SJSA1 (cell line): ENCODE results near the gene KANK4. TPM values are rescaled to one million over a fixed set of nuclear protein-coding genes. Genes with fewer than 3 reads are reported as not detected.

ENCODE experiments used
- DNase-seq, 2 experiments: peaks; one replicate each; pipeline ENCODE4 v3.0.0-alpha.2; 2015 to 2020; ENCODE audit warnings: low spot score in 2 of 2, low read depth in 1 of 2
- H3K27ac ChIP-seq: fragments of 250-450 bp; sonication (Bioruptor Pico); 2 replicates; pipeline ENCODE4 v1.5.1; 2020; ENCODE audit warnings: mild to moderate bottlenecking, moderate library complexity
- H3K27me3 ChIP-seq: fragments of 250-450 bp; sonication (Bioruptor Pico); replicated peaks from 2 replicates; pipeline ENCODE4 v1.5.1; 2020; ENCODE audit warnings: mild to moderate bottlenecking, moderate library complexity
- H3K36me3 ChIP-seq: fragments of 250-450 bp; sonication (Bioruptor Pico); 2 replicates; pipeline ENCODE4 v1.5.1; 2020; ENCODE audit warnings: mild to moderate bottlenecking
- H3K4me1 ChIP-seq: fragments of 250-450 bp; sonication (Bioruptor Pico); replicated peaks from 2 replicates; pipeline ENCODE4 v1.6.1; 2021; ENCODE audit warnings: mild to moderate bottlenecking
- H3K4me3 ChIP-seq: fragments of 250-450 bp; sonication (Bioruptor Pico); 2 replicates; pipeline ENCODE4 v1.5.1; 2020; ENCODE audit warnings: mild to moderate bottlenecking
- H3K9me3 ChIP-seq: fragments of 250-450 bp; sonication (Bioruptor Pico); replicated peaks from 2 replicates; pipeline ENCODE4 v1.5.1; 2020; ENCODE audit warnings: mild to moderate bottlenecking
- total RNA-seq: library from RNA; depleted of rRNA; stranded (reverse); fragments of >200 nt; shearing (Covaris generic); gene quantifications from 2 replicates; pipeline ENCODE4 v1.2.3, GENCODE V29; 2014

Gene KANK4
- total RNA-seq, 1 experiment from 2014 or later = not detected

DNA sequence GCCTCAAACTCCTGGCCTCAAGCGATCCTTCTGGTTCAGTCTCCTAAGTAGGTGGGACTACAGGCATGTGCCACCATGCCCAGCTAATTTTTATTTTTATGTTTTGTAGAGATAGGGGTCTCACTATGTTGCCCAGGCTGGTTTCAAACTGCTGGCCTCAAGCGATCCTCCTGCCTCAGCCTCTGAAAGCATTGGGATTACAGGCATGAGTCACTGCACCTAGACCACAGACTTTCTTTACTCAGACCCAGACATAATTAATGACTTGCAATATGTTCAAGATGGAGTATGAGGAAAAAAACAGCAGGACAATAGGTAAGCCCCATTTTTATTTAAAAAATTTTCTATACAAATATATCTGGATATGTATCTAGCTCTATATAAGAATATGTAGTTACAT is 13.2 kb downstream of the KANK4 start:
- Histone ChIP-seq H3K9me3 (no peaks in the 10 kb centered on the region), H3K4me3 (no peak overlapping the region), H3K27ac (no peak overlapping the region), H3K4me1 (no peaks in the 10 kb centered on the region), H3K36me3 (no peaks in the 10 kb centered on the region), H3K27me3 (no peaks in the 10 kb centered on the region)
- DNase-seq = no peak

GRCh38 chr1:62304975-62305374 is 14.3 kb downstream of the KANK4 start:
- Histone ChIP-seq H3K4me3 (no peak overlapping the region), H3K36me3 (no peaks in the 10 kb centered on the region), H3K9me3 (no peaks in the 10 kb centered on the region), H3K4me1 (no peaks in the 10 kb centered on the region), H3K27ac (no peak overlapping the region), H3K27me3 (no peaks in the 10 kb centered on the region)
- no peak for DNase-seq

- H3K4me3 ChIP-seq = no peak overlapping the region
- no peaks in the 10 kb centered on the region for H3K4me1 ChIP-seq
- no peak for DNase-seq
These were observed 14.7 kb downstream of the KANK4 start for GRCh38 chr1:62304515-62304914.

GRCh38 chr1:62301726-62302390 is 17.4 kb downstream of the KANK4 start:
- Histone ChIP-seq H3K27ac (no peak overlapping the region), H3K4me3 (no peak overlapping the region), H3K36me3 (no peaks in the 10 kb centered on the region), H3K9me3 (no peaks in the 10 kb centered on the region), H3K27me3 (no peaks in the 10 kb centered on the region), H3K4me1 (no peaks in the 10 kb centered on the region)
- DNase-seq = no peak

More at GRCh38 chr1:62304515-62304914, 14.7 kb downstream of the KANK4 start:
- Histone ChIP-seq H3K36me3 (no peaks in the 10 kb centered on the region), H3K27me3 (no peaks in the 10 kb centered on the region), H3K27ac (no peak overlapping the region), H3K9me3 (no peaks in the 10 kb centered on the region)

DNA sequence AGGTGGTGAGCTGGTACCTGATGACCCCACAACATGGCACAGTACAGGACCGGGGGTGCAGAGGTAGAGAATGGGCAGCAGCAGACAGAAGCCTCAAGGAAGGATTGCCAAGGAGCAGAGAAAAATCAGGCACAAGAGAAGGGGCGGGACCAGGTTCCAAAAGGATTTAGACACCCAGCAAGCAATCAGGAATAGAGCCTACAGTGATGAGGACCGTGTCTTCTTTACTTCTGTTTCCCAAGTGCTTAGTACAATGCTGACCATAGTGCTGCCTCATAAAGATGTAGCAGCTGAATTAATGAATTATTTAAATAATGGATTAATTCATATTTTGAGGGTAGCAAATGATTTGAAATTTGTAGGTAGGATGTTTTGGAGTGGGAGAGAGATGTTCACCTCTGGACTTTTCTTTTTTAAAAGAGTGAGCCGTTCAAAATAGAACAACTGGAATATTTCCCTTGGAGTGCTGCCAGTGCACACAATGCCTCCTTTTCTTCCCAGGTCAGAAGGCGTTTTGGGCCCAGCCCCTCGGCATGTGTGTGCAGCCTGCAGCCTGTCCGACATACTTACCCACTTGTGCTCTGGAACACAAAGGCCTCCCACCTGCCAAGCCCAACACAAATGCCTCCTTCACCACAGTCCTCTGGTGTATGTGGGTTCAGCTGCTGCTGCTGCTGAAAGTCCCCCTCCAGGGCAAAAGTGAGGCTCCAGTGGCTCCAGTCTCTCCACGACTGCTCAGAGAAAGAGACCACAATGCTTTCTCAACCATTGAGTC is 19.6 kb downstream of the KANK4 start:
- no peak for DNase-seq
- Histone ChIP-seq H3K36me3 (no peaks in the 10 kb centered on the region), H3K4me1 (peaks cover 12% of the 10 kb centered on the region), H3K9me3 (no peaks in the 10 kb centered on the region), H3K4me3 (no peak overlapping the region), H3K27me3 (no peaks in the 10 kb centered on the region), H3K27ac (no peak overlapping the region)

DNA sequence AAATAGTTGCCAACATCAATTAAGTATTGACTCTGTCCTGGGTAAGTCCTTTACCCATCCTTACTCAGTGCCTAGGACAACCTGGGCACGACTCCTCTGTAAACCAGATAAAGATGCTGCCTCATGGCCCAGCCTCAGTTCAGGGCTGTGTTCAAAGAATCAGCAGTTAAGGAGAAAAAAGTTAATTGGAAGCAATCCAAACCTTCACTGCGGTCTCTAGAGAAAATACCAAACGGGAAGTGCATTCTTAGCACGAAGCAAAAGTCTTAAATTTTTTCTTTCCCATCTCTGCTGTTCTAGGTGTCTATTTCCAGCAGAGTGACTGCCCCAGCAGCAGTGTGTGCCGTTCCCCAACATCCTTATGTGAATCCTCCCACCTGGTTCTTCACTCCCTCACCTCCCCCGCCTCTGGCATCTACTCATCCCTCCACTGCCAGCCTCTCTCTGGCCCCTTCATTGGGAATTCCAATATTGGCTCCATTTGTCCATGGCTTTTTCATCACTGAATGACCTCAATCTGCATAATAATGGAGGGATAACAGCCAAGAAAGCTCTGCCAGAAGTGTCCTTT is 23.2 kb downstream of the KANK4 start:
- Histone ChIP-seq H3K9me3 (no peaks in the 10 kb centered on the region), H3K27ac (no peak overlapping the region), H3K27me3 (no peaks in the 10 kb centered on the region), H3K4me1 (peaks cover 12% of the 10 kb centered on the region), H3K4me3 (no peak overlapping the region), H3K36me3 (no peaks in the 10 kb centered on the region)
- peak in 1 of 2 experiments; percentile 70 for DNase-seq

DNA sequence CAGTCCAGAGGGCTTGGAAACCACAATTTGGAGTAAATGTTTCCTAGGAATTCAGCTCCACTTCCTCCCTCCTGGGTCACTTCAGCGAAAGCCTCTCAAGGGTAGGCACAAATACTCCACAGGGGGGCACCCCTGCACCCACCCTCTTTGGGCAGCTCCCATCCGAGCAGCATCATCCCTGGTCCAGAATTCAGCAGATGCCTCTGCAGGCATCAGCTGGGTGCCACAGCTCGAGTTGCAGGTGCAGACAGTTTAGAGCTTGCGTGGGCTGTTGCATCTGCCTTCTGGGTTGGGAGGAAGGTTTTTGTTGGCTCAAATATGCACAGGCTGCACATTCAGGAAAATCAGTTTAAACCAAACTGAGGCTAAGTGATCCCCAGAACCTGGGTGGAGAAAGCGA is 25.0 kb downstream of the KANK4 start:
- Histone ChIP-seq H3K36me3 (no peaks in the 10 kb centered on the region), H3K9me3 (no peaks in the 10 kb centered on the region), H3K4me3 (no peak overlapping the region), H3K27me3 (no peaks in the 10 kb centered on the region), H3K27ac (no peak overlapping the region), H3K4me1 (peaks cover 12% of the 10 kb centered on the region)
- DNase-seq = peak; percentile 36 to 62

DNA sequence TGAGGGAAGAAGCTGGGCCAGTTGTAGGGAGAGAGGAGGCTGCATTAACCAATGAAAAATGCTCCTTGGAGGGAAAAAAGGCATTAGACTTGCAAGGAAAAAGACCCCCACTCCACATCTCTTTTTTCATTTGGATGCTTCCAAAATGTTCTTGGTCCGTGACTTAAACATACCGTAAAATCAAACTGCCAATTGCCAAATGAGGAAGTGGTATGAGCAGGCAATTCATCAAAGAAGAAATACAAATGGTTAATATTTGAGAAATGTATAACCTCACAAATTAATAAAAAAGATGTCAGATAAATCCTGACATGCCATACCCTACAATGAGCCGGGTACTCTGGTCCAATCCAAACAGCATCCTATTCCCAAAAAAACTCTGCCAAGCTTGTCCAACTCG is 30.6 kb downstream of the KANK4 start:
- Histone ChIP-seq H3K27ac (no peak overlapping the region), H3K4me3 (no peak overlapping the region), H3K36me3 (no peaks in the 10 kb centered on the region), H3K4me1 (peaks cover 8% of the 10 kb centered on the region; the same call in 1 of the 2 replicates), H3K27me3 (no peaks in the 10 kb centered on the region), H3K9me3 (no peaks in the 10 kb centered on the region)
- DNase-seq = no peak

GRCh38 chr1:62288224-62288623 is 31.0 kb downstream of the KANK4 start:
- no peaks in the 10 kb centered on the region for H3K27me3 ChIP-seq
- H3K9me3 ChIP-seq = no peaks in the 10 kb centered on the region
- H3K4me3 ChIP-seq = no peak overlapping the region
- H3K27ac ChIP-seq = no peak overlapping the region
- H3K4me1 ChIP-seq = peaks cover 8% of the 10 kb centered on the region; the same call in 1 of the 2 replicates
- DNase-seq = no peak
- H3K36me3 ChIP-seq = no peaks in the 10 kb centered on the region

DNA sequence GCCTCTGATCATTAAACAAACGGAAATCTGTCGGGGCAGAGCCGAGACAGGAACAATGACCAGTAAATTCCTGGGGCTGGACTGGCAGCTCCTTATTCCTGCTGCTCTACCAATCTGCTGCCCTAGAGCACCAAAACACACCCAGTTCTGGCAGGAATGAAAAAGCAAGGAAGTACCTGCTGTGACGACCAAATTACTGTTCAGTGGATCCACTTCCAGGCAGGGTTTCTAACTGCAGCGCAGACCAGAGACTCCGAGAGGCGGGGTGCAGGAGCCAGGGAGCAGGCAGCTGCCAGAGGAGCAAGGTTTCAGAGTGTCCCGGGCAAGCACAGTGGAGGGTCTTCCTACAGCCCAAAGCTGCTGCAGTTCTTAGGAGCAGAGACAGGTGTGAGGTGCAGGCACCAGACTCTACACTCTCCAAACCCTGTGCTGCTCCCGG is 32.4 kb downstream of the KANK4 start:
- Histone ChIP-seq H3K36me3 (no peaks in the 10 kb centered on the region), H3K27ac (no peak overlapping the region), H3K4me1 (peaks cover 18% of the 10 kb centered on the region), H3K27me3 (no peaks in the 10 kb centered on the region), H3K9me3 (no peaks in the 10 kb centered on the region), H3K4me3 (no peak overlapping the region)
- peak in 1 of 2 experiments; percentile 13 for DNase-seq

DNA sequence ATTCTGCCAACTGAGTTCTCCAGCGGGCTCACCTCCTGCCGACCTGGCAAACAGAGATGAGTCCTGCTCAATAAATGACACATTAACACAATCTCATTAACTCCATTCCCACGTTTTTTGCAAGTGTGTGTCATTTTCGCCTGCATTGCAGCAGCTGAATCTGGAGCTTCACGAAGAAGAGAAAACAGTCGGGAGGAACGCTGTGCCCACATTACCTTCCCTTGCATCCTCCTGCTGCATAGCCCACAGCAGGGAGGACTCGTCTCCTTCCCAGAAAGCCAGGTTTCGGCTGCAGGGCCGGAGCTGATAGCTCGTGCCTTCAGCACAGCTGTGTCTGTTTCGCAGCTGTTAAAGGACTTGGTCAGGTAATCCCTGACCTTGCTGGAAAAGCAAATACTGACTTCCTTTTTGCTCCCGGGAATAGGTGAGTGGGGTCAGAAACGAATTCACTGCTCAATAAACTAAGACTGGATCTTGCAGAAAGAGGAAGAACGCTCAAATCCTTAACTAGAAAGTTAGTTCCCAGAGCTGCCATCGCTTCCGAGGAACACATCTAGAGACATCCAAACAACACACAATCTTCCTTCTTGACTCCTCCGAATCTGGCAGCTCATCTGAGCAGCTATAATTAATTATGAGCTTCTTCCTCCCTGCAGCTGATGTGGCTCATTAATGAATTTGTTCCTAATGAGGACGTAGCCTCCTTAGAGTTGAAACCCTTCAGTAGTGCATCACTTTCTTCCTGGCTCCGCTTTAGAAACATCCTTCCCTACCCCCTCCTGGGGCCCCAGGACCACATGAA is 33.0 kb downstream of the KANK4 start:
- no peaks in the 10 kb centered on the region for H3K36me3 ChIP-seq
- H3K9me3 ChIP-seq = no peaks in the 10 kb centered on the region
- peaks cover 19% of the 10 kb centered on the region for H3K4me1 ChIP-seq
- no peak overlapping the region for H3K4me3 ChIP-seq
- H3K27ac ChIP-seq = no peak overlapping the region
- no peak for DNase-seq
- H3K27me3 ChIP-seq = no peaks in the 10 kb centered on the region

- no peaks in the 10 kb centered on the region for H3K36me3 ChIP-seq
These were observed 33.8 kb downstream of the KANK4 start for GRCh38 chr1:62285440-62285839.

GRCh38 chr1:62283986-62284385 is 35.2 kb downstream of the KANK4 start:
- no peaks in the 10 kb centered on the region for H3K36me3 ChIP-seq
- H3K9me3 ChIP-seq = no peaks in the 10 kb centered on the region

More at GRCh38 chr1:62285440-62285839, 33.8 kb downstream of the KANK4 start:
- H3K27me3 ChIP-seq = no peaks in the 10 kb centered on the region
- H3K9me3 ChIP-seq = no peaks in the 10 kb centered on the region
- peaks cover 19% of the 10 kb centered on the region for H3K4me1 ChIP-seq
- no peak overlapping the region for H3K27ac ChIP-seq
- no peak overlapping the region for H3K4me3 ChIP-seq
- DNase-seq = no peak

More at GRCh38 chr1:62283986-62284385, 35.2 kb downstream of the KANK4 start:
- peaks cover 19% of the 10 kb centered on the region for H3K4me1 ChIP-seq
- no peaks in the 10 kb centered on the region for H3K27me3 ChIP-seq
- H3K27ac ChIP-seq = no peak overlapping the region
- no peak overlapping the region for H3K4me3 ChIP-seq
- no peak for DNase-seq
